Tibial nerve (tissue), 4 donors: ENCODE measurements around the gene TCF4.

ENCODE experiments used
- EP300 ChIP-seq, 2 donors: sonication (generic); formaldehyde crosslinking; IDR thresholded peaks; one replicate each; pipeline ENCODE4 v1.6.1; 2017; ENCODE audit warnings: antibody characterized with exemption in 2 of 2, mild to moderate bottlenecking in 1 of 2
- TF ChIP-seq, protein P1 (sequence below), 5 experiments: fragments of 200-600 bp in 3 of 5; fragments of 450-650 bp in 2 of 5; sonication (generic) in 3 of 5; IDR thresholded peaks; one replicate each; pipeline ENCODE4 v1.5.1; 2016 to 2019; ENCODE audit warnings: antibody characterized with exemption in 5 of 5, mild to moderate bottlenecking in 3 of 5, moderate library complexity in 2 of 5

DNA sequence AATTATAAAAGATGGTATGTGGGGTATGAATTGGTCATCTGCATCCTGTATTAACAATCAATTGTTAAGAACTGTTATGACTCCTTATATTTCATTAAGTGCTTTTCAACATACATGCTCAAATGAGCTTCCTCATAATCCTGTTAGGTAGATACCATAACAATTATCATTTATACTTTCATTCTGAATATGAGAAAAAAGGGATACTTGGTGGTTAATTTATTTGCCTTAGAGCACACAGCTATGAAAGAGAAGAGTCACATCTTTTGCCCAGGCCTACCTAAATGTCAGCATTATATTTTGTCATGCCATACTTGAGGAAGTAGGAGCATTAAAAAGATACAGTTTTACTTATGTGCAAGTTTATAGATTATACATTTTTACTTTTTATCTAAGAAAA is 169.6 kb downstream of the TCF4 start:
- TF ChIP-seq, protein P1, sequence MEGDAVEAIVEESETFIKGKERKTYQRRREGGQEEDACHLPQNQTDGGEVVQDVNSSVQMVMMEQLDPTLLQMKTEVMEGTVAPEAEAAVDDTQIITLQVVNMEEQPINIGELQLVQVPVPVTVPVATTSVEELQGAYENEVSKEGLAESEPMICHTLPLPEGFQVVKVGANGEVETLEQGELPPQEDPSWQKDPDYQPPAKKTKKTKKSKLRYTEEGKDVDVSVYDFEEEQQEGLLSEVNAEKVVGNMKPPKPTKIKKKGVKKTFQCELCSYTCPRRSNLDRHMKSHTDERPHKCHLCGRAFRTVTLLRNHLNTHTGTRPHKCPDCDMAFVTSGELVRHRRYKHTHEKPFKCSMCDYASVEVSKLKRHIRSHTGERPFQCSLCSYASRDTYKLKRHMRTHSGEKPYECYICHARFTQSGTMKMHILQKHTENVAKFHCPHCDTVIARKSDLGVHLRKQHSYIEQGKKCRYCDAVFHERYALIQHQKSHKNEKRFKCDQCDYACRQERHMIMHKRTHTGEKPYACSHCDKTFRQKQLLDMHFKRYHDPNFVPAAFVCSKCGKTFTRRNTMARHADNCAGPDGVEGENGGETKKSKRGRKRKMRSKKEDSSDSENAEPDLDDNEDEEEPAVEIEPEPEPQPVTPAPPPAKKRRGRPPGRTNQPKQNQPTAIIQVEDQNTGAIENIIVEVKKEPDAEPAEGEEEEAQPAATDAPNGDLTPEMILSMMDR (IDR thresholded peaks at IDR 0.05) = no peak
- no peak for TF ChIP-seq EP300 (IDR thresholded peaks at IDR 0.05)
